Astrocyte of the cerebellum (primary cell): Measurements from ENCODE around the gene HSF5.

ENCODE experiments used
- DNase-seq: peaks from one replicate; pipeline ENCODE4 v3.0.0-alpha.2; 2011; ENCODE audit warnings: low read depth
- H3K4me3 ChIP-seq: 2 replicates; pipeline ENCODE4 v1.5.1; 2011; ENCODE audit warnings: mild to moderate bottlenecking, low read depth, low read length, moderate library complexity
- CTCF ChIP-seq: IDR thresholded peaks from 2 replicates; pipeline ENCODE4 v1.5.1; 2012; ENCODE audit warnings: low read length, low read depth, moderate library complexity, mild to moderate bottlenecking; ENCODE audit errors: missing control alignments
- in situ Hi-C: cut with HindIII; loops from 2 replicates; pipeline ENCODE4 v1.10.0; 2017; ENCODE audit warnings: low sequenced_read_pairs

Gene HSF5

GRCh38 chr17:58370309-58370708 is 117.9 kb downstream of the HSF5 start:
- no peak for TF ChIP-seq CTCF
- H3K4me3 ChIP-seq, result no peak overlapping the region
- DNase-seq, result no peak
- in situ Hi-C loops, result no loop called here
